ENCODE data around the gene PRR23E.

DNA sequence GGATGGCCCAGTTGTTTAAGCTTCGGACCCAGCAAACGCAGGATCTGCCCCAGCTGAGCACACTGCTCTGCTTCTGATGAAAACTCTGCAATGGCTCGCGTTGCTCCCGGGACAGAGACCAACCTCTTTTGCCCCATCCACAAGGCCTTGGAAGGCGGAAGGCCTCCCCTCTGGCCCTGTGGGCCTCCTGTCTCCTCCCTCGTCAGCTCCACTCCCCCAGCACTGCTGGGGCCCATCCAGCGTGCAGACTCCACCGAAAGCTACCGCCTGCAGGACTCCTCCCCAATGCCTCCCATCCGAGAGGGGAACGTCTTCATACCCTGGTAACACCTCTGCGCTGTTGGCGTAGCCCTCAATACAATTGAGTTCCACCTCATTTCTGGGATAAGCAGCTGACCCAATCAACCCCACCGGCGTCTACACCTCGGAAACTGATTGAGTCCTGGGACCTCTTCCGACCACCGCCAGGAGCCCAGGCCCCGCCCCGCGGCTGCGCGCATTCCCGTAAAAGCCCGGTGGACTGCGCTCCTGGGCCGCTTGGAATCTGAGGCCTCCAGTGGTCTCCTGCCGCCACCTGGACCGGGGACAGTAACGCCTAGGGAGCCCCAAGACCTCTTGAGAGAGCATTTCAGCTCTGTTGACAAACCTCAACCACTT lies at the start of gene PRR23E:
- TF ChIP-seq TAF1 (IDR thresholded peaks at IDR 0.05; ENCODE audit: borderline replicate concordance, low read depth, low read length) (no peak), EP300 (IDR thresholded peaks at IDR 0.05; ENCODE audit: borderline replicate concordance in 1 of 2, low read depth in 1 of 2, low read length in 1 of 2) (no peak), SMC3 (IDR thresholded peaks at IDR 0.05; ENCODE audit: low read depth, low read length) (no peak), POLR2AphosphoS5 (IDR thresholded peaks at IDR 0.05; ENCODE audit: low read depth, low read length) (no peak), GATA2 (CRISPR knock-in tag; IDR thresholded peaks at IDR 0.05) (no peak), RFX5 (IDR thresholded peaks at IDR 0.05; ENCODE audit: low read length) (no peak), FOSL2 (IDR thresholded peaks at IDR 0.05; ENCODE audit: borderline replicate concordance, low read depth) (no peak)
- TF ChIP-seq, protein P1, sequence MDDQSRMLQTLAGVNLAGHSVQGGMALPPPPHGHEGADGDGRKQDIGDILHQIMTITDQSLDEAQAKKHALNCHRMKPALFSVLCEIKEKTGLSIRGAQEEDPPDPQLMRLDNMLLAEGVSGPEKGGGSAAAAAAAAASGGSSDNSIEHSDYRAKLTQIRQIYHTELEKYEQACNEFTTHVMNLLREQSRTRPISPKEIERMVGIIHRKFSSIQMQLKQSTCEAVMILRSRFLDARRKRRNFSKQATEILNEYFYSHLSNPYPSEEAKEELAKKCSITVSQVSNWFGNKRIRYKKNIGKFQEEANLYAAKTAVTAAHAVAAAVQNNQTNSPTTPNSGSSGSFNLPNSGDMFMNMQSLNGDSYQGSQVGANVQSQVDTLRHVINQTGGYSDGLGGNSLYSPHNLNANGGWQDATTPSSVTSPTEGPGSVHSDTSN (IDR thresholded peaks at IDR 0.05), result no peak

All from SK-N-SH (cell line).